ENCODE measurements around the gene ARID3B. TPM values are rescaled to one million over a fixed set of nuclear protein-coding genes. Genes with fewer than 3 reads are reported as not detected.

ARID3B gene, protein sequence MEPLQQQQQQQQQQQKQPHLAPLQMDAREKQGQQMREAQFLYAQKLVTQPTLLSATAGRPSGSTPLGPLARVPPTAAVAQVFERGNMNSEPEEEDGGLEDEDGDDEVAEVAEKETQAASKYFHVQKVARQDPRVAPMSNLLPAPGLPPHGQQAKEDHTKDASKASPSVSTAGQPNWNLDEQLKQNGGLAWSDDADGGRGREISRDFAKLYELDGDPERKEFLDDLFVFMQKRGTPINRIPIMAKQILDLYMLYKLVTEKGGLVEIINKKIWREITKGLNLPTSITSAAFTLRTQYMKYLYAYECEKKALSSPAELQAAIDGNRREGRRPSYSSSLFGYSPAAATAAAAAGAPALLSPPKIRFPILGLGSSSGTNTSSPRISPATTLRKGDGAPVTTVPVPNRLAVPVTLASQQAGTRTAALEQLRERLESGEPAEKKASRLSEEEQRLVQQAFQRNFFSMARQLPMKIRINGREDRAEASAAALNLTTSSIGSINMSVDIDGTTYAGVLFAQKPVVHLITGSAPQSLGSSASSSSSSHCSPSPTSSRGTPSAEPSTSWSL
- 34.6 TPM for polyA plus RNA-seq (2012; ENCODE audit: insufficient read depth, insufficient read length, low read depth)

GRCh38 chr15:74540761-74541493, at the start of gene ARID3B:
ARID3B (plus strand) TSS chr15:74541220; CDS start chr15:74543937, 2,717 bp downstream.
- Histone ChIP-seq H3K4me1 (peaks cover 8% of the 10 kb centered on the region; the same call in 1 of the 2 replicates), H3K4me3 (ENCODE audit: low read depth, low read length) (peak within 1 kb of the TSS; percentile 97), H3K27me3 (peaks cover 3% of the 10 kb centered on the region; the same call in 1 of the 2 replicates), H3K36me3 (no peaks in the 10 kb centered on the region), H3K9me3 (no peaks in the 10 kb centered on the region)
- TF ChIP-seq, protein P1, sequence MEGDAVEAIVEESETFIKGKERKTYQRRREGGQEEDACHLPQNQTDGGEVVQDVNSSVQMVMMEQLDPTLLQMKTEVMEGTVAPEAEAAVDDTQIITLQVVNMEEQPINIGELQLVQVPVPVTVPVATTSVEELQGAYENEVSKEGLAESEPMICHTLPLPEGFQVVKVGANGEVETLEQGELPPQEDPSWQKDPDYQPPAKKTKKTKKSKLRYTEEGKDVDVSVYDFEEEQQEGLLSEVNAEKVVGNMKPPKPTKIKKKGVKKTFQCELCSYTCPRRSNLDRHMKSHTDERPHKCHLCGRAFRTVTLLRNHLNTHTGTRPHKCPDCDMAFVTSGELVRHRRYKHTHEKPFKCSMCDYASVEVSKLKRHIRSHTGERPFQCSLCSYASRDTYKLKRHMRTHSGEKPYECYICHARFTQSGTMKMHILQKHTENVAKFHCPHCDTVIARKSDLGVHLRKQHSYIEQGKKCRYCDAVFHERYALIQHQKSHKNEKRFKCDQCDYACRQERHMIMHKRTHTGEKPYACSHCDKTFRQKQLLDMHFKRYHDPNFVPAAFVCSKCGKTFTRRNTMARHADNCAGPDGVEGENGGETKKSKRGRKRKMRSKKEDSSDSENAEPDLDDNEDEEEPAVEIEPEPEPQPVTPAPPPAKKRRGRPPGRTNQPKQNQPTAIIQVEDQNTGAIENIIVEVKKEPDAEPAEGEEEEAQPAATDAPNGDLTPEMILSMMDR (IDR thresholded peaks at IDR 0.05; ENCODE audit: low read depth, low read length) = no peak
- peak; percentile 99 for DNase-seq

- H3K4me1 ChIP-seq = peaks cover 8% of the 10 kb centered on the region
- TF ChIP-seq, protein P1 (IDR thresholded peaks at IDR 0.05; ENCODE audit: low read depth, low read length) = no peak
These were observed 44.4 kb upstream of the ARID3B start for GRCh38 chr15:74496648-74497047.

DNA sequence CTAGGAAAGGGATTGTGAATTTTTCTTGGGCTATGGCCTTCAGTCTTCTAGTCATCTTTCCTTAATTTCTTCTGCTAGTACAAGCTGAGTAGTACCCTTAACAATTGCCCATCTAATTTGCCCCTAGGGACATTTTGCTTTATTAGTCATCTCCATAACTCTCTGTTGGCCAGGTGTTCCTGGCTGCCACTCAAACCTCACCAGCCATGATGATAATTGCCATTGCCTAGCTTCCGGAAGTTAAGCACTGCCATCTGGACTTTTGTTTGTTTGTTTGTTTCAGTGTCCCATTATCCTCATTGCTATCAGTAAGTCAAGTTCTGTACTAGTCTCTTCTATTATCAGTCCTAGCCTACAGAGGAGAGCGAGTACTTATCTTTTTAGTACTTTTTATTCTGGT, 43.4 kb upstream of the ARID3B start:
- H3K27me3 ChIP-seq = no peaks in the 10 kb centered on the region
- H3K36me3 ChIP-seq = no peaks in the 10 kb centered on the region
- peaks cover 8% of the 10 kb centered on the region for H3K4me1 ChIP-seq
- TF ChIP-seq, protein P1 (IDR thresholded peaks at IDR 0.05; ENCODE audit: low read depth, low read length) = no peak
- H3K4me3 ChIP-seq (ENCODE audit: low read depth, low read length) = no peak overlapping the region
- DNase-seq = peak; percentile 61
- H3K9me3 ChIP-seq = no peaks in the 10 kb centered on the region

More at GRCh38 chr15:74496648-74497047, 44.4 kb upstream of the ARID3B start:
- Histone ChIP-seq H3K9me3 (no peaks in the 10 kb centered on the region), H3K27me3 (no peaks in the 10 kb centered on the region), H3K36me3 (no peaks in the 10 kb centered on the region), H3K4me3 (ENCODE audit: low read depth, low read length) (no peak overlapping the region)
- no peak for DNase-seq

DNA sequence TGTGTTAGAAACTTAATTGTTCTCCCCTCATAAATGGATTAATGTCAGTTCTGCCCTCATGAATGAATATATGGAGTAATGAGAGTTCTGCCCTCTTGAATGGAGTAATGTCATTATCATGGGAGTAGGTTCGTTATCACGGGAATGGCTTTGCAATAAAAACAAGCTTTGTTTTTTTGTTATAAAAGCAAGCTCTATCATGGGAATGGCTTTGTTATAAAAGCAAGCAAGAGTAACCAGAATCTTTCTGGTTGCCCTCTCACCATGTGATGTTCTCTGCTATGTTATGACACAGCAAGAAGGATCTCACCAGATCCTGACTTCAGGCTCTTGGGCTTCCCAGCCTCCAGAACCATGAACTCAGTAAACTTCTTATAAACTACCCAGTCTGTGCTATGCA, 41.7 kb upstream of the ARID3B start:
- H3K36me3 ChIP-seq = no peaks in the 10 kb centered on the region
- no peaks in the 10 kb centered on the region for H3K27me3 ChIP-seq
- H3K4me1 ChIP-seq = peaks cover 8% of the 10 kb centered on the region
- DNase-seq = no peak
- TF ChIP-seq, protein P1 (IDR thresholded peaks at IDR 0.05; ENCODE audit: low read depth, low read length) = no peak
- no peak overlapping the region for H3K4me3 ChIP-seq (ENCODE audit: low read depth, low read length)
- no peaks in the 10 kb centered on the region for H3K9me3 ChIP-seq

GRCh38 chr15:74500401-74500800, 40.6 kb upstream of the ARID3B start:
- Histone ChIP-seq H3K27me3 (no peaks in the 10 kb centered on the region), H3K9me3 (no peaks in the 10 kb centered on the region), H3K4me1 (peaks cover 8% of the 10 kb centered on the region), H3K4me3 (ENCODE audit: low read depth, low read length) (no peak overlapping the region), H3K36me3 (no peaks in the 10 kb centered on the region)
- DNase-seq = no peak
- TF ChIP-seq, protein P1 (IDR thresholded peaks at IDR 0.05; ENCODE audit: low read depth, low read length) = no peak
